WI38 (cell line): ENCODE data around the gene LIMD2.

Source experiments
- H3K4me3 ChIP-seq: 2 replicates; pipeline ENCODE4 v1.5.1; 2011; ENCODE audit warnings: low read depth, mild to moderate bottlenecking, control low read depth, low read length
- CTCF ChIP-seq: IDR thresholded peaks from 2 replicates; pipeline ENCODE4 v1.5.1; 2012; ENCODE audit warnings: low read depth, mild to moderate bottlenecking, control low read depth, low read length

The LIMD2 gene

DNA sequence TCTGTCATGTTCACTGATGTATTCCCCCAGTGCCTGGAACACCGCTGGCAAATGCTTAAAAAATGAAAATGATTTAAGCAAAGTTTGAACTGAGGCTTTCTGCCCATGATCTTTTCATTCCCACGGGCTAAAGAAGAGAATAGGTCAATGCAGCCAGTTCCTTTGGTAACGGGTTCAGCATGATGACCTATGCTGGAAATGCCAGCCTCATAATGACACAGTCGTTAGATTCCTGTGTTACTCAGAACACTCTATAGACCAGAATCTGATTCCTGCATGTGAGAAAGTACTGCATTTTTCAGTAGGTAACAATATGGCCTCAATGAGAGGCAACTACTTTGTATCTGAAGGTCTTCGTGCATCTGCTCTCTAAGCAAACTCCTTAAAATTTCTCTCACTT, 19.1 kb upstream of the LIMD2 start:
- H3K4me3 ChIP-seq: no peak overlapping the region
- TF ChIP-seq CTCF: no peak

DNA sequence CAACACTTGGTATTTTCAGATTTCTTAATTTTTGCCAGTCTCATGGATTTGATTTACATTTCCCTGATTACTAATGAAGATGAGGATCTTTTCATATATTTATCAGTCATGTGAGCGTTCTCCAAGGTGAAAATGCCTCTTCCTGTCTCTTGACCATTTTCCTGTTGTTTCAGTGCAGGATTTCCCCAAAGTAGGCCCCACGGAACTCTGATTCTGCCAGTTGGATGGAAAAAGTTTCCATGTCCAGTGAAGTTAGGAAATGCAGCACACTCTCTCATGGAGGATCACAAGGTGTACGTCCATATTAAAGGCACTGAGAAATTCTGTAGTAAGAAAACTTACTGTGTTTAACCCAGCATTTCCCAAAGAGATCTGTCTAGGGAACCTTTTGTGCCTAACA, 16.5 kb upstream of the LIMD2 start:
- H3K4me3 ChIP-seq: no peak overlapping the region
- no peak for TF ChIP-seq CTCF

GRCh38 chr17:63714550-63715277, 14.8 kb upstream of the LIMD2 start:
- no peak overlapping the region for H3K4me3 ChIP-seq
- TF ChIP-seq CTCF: no peak

- no peak overlapping the region for H3K4me3 ChIP-seq
These were observed 9.2 kb upstream of the LIMD2 start for GRCh38 chr17:63709110-63709509.

DNA sequence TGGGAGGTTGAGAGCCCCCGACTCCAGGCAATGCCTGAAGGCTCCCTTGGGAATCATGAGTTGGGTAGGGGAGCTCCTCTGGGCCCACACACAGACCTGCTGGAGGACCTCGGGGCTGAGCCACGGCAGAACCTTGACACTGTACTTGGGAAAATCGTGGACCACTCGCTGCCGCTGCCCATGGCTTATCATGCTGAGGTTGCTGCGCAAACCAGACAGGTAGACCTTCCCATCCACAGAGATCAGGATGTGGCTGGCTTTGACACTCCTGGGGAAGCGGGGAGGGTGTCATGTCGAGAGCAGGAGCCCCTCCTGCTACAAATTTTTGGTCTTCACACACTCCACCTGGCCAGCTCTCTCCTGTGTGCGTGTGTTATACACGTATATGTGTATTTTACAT, 7.2 kb upstream of the LIMD2 start:
- no peak for TF ChIP-seq CTCF
- H3K4me3 ChIP-seq: no peak overlapping the region

More at GRCh38 chr17:63709110-63709509, 9.2 kb upstream of the LIMD2 start:
- TF ChIP-seq CTCF: no peak

DNA sequence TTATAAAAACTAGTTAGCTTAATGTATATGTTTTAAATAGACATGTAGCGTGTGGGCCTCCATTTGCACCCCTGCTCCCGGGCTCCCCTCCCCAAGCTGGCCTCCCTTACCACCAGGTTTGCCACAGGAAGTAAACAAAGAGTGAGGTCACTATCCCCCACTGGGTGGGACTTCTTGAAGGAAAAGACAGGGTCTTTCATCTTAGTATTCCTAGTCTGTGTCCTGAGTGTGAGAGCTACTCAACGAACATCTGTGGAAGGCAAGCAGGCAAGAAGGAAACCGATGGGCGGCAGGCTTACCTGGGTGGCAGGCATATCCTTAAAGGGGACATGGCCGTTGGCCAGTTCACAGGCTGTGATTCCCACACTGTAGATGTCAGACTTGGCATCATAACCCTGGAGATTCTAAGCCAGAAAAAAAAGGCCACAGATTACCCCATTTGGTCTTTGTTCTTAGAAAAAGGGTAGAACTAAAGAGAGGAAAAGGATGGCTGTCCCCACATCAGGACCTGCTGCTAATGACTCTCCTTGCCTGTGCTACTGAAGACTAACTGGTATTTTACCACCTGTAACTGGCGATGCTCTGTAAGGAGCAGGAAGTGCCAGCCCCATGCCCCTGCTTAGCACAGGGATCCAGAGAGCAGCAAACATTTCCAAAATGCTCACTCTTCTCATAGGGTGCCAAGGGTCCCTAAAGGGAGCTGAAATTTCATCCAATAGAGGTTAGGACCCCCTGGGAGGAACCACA, 6.6 kb upstream of the LIMD2 start:
- H3K4me3 ChIP-seq: no peak overlapping the region
- TF ChIP-seq CTCF: no peak

GRCh38 chr17:63705657-63706056, 5.7 kb upstream of the LIMD2 start:
- H3K4me3 ChIP-seq: no peak overlapping the region
- TF ChIP-seq CTCF: no peak
